SK-N-MC (cell line): ENCODE data around the gene NKPD1.

Experiments
- EZH2 ChIP-seq: fragments of 200-600 bp; sonication (generic); IDR thresholded peaks from one replicate; pipeline ENCODE4 v1.6.1; 2017; ENCODE audit warnings: antibody characterized with exemption
- POLR2AphosphoS5 ChIP-seq: IDR thresholded peaks from 2 replicates; pipeline ENCODE4 v1.6.1; 2012; ENCODE audit warnings: mild to moderate bottlenecking, low read depth, low read length, borderline replicate concordance

DNA sequence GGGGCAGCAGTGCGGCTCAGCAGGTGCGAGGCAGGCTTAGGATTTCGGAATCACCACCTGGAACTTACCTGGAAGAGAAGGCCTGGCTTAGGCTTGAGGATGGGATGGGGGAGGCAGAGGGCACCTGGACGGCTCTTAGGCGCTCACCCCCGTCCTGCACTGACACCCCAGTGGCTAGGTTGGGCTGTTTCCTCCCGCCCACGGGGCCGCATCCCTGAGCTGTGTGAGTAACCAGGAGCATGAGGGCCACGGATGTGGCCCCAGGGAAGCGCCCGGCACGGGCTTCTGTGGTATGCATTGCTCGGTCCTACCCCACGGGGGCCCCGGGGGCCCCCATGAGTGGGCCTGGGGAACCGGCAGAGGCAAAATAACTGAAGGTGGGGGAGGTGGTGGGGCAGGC is 2.4 kb upstream of the NKPD1 start:
- TF ChIP-seq POLR2AphosphoS5 = no peak
- TF ChIP-seq EZH2 = no peak
